Pons (tissue), 1 donor: Measurements from ENCODE around the gene JPT2.

Experiments used
- DNase-seq: peaks from one replicate; pipeline ENCODE4 v3.0.0-alpha.2; 2016; ENCODE audit warnings: low spot score

JPT2 gene

GRCh38 chr16:1653023-1653422 is 25.1 kb upstream of the JPT2 start:
- DNase-seq, result no peak

GRCh38 chr16:1654505-1655268 is 23.4 kb upstream of the JPT2 start:
- no peak for DNase-seq

DNA sequence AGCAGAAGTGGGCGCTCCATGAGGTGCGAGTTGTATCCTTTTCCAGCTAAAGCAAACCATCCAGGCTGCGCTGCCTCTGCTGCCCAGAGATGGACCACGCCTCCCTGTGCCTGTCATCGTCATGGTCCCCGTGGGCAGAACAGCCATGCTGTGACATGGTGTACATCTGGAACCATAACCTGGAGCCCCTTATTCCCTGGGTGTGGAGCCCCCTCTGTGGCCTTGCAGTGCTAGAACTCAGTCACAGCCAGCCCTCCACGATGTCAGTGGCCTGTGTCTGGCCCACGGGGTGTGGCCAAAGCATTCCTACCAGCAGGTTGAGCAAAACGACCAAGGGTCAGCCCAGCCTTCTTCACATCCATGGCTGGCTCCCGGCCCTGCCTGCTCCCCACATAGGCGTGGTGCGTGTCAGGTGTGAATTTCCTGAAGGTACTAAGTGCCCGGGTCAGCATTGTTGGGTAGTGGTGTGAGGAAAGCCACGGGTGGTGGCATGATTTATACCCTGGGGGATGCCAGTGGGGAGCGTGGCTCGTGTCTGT is 22.7 kb upstream of the JPT2 start:
- no peak for DNase-seq

GRCh38 chr16:1655909-1656807 is 21.9 kb upstream of the JPT2 start:
- no peak for DNase-seq

DNA sequence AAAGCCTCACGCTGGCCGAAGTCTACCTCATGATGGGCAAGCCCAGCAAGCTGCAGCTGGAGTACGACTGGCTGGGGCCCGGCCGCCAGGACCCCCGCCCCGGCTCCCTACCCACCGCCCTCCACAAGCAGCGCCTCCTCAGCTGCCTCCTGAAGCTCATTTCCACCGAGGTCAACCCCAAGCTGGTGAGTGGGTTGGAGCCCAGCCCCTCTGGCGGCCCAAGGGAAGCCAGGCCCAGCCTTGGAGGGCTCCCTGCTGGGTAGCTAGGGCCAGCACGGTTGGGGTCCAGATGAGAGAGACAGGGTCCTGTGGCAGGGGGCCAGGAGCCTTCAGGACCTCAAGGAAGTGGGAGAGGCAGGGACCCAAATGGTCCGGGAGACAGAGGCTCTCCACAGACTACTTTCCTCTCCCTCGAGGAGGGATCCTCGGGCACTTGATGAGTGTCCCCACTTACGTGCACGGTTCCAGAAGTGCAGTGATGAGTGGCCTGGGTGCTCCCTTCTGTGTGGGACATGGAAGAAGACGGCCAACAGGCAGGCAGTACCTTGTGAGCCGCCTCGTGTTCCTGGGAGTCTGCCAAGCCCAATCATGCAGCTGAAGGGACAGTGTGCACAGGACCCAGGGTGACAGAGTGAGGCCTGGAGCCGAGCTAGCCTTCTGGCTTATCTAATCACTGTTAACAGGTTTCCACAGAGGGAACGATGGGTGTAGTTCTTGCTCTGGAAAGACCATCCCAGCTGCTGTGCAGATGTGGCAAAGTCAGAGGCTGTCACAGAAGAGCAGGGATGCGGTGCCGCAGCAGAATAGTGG is 21.1 kb upstream of the JPT2 start:
- no peak for DNase-seq

GRCh38 chr16:1657841-1658240 is 20.2 kb upstream of the JPT2 start:
- DNase-seq, result no peak

- no peak for DNase-seq
Measured at GRCh38 chr16:1659031-1659430, 19.0 kb upstream of the JPT2 start.

DNA sequence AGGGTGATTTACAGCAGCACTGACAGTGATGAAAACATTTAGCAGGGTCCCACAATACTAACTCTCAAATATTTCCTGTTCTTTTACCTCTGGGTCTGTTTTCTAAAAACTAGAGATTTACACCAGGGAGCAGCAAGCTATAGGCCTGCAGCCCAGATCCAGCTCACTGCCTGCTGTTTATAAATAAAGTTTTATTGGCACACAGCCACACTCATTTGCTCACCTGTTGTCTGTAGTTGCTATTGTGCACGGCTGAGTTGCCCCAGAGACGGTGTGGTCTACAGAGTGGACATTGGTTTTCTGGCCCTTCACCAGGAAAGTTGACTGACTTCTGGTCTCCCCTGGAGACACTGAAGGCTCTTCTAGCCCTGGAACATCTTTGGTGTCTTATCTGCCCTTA is 16.3 kb upstream of the JPT2 start:
- no peak for DNase-seq

DNA sequence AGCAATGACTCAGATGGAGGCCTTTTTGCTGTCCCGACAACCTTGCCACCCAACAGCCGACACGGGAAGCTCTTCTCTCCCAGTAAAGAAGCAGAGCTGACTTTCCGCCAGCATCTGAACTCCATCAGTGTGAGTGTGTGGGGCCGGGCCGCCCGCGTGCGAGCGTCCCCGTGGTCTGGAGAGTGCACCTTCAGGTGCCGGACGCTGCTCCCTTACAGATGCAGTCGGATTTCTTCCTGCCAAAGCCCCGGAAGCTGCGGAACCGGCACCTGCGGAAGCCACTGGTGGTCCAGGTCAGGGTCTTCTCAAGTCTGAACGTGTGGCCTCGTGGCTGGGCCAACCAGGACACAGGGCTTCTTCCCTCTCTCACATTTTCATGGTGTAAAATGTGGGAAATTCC is 15.5 kb upstream of the JPT2 start:
- DNase-seq, result no peak

- no peak for DNase-seq
Measured at GRCh38 chr16:1665829-1666228, 12.2 kb upstream of the JPT2 start.

DNA sequence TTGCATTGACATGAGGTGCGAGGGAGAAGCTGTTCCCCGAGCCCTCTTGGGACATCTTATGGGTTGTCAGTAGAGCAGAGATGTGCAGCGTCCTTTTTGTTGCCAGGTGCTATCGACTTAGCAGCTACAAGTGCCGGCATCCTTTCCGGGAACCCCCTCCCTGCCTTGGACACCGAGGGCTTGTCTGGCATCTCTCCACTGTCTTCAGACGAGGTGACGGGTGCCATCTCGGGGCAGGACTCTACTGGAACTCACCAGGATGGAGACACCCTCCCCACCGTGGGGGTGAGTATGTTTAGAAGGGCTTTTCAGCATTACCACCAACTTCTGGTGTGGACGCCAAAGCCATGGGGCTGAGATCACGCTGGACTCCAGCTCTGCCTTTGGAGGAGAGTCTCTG is 11.8 kb upstream of the JPT2 start:
- DNase-seq, result no peak

- no peak for DNase-seq
Measured at GRCh38 chr16:1667271-1667670, 10.8 kb upstream of the JPT2 start.

DNA sequence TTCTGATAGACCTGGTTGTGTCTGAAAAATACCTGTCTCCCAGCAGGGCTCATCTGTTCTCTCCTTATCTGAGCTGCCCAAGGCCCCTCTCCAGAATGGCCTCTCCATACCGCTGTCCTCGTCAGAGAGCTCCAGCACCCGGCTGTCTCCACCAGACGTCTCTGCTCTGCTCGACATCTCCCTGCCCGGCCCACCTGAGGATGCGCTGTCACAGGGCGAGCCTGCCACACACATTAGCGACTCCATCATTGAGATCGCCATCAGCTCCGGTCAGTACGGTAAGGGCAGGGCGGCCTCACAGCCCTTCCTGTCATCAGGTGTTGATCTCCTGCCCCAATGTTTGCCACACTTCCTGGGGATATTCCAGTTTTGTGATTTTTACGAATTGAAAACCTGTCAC is 10.2 kb upstream of the JPT2 start:
- DNase-seq, result no peak

GRCh38 chr16:1668612-1669319 is 9.3 kb upstream of the JPT2 start:
- DNase-seq, result no peak

GRCh38 chr16:1669698-1670097 is 8.4 kb upstream of the JPT2 start:
- DNase-seq, result no peak

GRCh38 chr16:1670371-1670770 is 7.7 kb upstream of the JPT2 start:
- DNase-seq, result no peak

GRCh38 chr16:1670866-1671265 is 7.2 kb upstream of the JPT2 start:
- DNase-seq, result no peak

GRCh38 chr16:1673424-1674151 is 4.5 kb upstream of the JPT2 start:
- no peak for DNase-seq

GRCh38 chr16:1674306-1674705 is 3.8 kb upstream of the JPT2 start:
- no peak for DNase-seq

DNA sequence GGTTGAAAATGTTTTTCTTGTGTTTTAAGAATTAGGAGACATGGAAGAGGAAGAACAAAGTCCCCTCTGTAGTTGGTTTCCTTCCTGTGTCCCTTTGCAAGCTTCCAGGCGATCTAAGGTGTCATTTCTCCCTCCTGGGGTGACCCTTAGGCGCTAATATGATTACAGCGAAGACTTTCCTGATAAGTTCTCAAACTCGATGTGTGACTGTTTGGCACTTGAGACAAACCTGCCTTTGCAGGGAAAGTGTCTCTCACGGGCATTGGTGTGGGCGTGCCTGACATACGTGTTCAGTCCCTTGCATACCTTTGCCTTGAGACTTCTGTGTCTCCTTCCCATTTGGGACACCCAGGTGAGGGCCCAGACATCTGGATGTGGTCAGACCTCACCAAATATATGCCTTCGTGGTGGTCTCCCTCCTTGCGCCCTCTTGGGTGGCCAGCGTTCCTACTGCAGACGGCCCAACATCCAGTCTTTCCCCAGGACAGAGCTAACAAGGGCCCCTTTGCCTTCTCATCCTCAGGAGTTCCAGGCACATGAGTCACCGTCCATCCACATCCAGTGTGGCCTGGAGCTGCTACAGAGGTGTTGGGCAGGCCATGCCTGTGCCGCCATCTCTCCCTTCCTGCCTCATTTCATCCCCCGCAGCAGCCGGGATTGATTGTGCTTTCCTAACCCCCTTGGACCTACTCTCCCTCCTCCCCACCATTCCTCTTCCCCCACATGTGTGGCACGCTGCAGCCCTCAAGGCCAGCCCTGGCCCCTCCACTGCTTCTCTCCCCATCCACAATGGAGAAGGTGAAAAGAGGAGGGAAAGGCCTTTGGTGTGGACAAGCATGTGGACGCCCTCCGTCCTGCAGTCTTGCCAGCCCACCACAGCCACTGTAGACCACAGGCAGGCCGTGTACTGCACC is 3.1 kb upstream of the JPT2 start:
- DNase-seq, result no peak
